HepG2 (cell line): ENCODE data around the gene CCDC88B. TPM values are rescaled to one million over a fixed set of nuclear protein-coding genes. Genes with fewer than 3 reads are reported as not detected.

ENCODE experiments used
- AGO1 ChIP-seq: fragments of 200-400 bp; formaldehyde crosslinking; IDR thresholded peaks from 2 replicates; pipeline ENCODE4 v1.6.1; 2017; ENCODE audit warnings: mild to moderate bottlenecking, low read depth, low read length, moderate library complexity; ENCODE audit not compliant: poor library complexity, severe bottlenecking
- ARHGAP35 ChIP-seq: sonication (generic); formaldehyde crosslinking; IDR thresholded peaks from 2 replicates; pipeline ENCODE4 v1.9.0; 2022; ENCODE audit warnings: mild to moderate bottlenecking, inconsistent platforms, moderate library complexity, missing genetic modification reagents, borderline replicate concordance
- ARNTL ChIP-seq: sonication (generic); formaldehyde crosslinking; IDR thresholded peaks from 2 replicates; pipeline ENCODE4 v1.4.0; 2020; ENCODE audit warnings: mild to moderate bottlenecking, missing genetic modification reagents
- DPF2 ChIP-seq: sonication (generic); formaldehyde crosslinking; IDR thresholded peaks from 2 replicates; pipeline ENCODE4 v1.4.0; 2020; ENCODE audit warnings: mild to moderate bottlenecking, low read depth, missing genetic modification reagents, borderline replicate concordance
- ELF3 ChIP-seq: IDR thresholded peaks from 2 replicates; pipeline ENCODE4 v1.6.1; 2016; ENCODE audit warnings: missing genetic modification reagents, missing compliant biosample characterization
- HOMEZ ChIP-seq: IDR thresholded peaks from 2 replicates; pipeline ENCODE4 v1.6.1; 2016; ENCODE audit warnings: low read depth
- MAF1 ChIP-seq: sonication (generic); formaldehyde crosslinking; IDR thresholded peaks from 2 replicates; pipeline ENCODE4 v1.5.0; 2020; ENCODE audit warnings: missing genetic modification reagents, borderline replicate concordance
- MTF1 ChIP-seq: sonication (generic); formaldehyde crosslinking; IDR thresholded peaks from 2 replicates; pipeline ENCODE4 v1.5.0; 2020; ENCODE audit warnings: missing genetic modification reagents
- SMYD3 ChIP-seq: sonication (generic); formaldehyde crosslinking; IDR thresholded peaks from 2 replicates; pipeline ENCODE4 v1.8.1; 2023; ENCODE audit warnings: mild to moderate bottlenecking, missing genetic modification reagents
- SOX13 ChIP-seq, 3 experiments: fragments of 450-650 bp in 1 of 3; sonication (generic) in 1 of 3; formaldehyde crosslinking in 1 of 3; IDR thresholded peaks in 2 of 3; conservative IDR thresholded peaks in 1 of 3; 2 replicates each; pipeline versions ENCODE4 v1.5.0 to v1.6.1; 2016 to 2020; ENCODE audit warnings: antibody characterized with exemption in 1 of 3, mild to moderate bottlenecking in 1 of 3, missing compliant biosample characterization in 1 of 3, missing genetic modification reagents in 1 of 3, moderate library complexity in 1 of 3
- SRY ChIP-seq: sonication (generic); formaldehyde crosslinking; IDR thresholded peaks from 2 replicates; pipeline ENCODE4 v1.8.0; 2022; ENCODE audit warnings: mild to moderate bottlenecking, missing genetic modification reagents
- XRCC5 ChIP-seq: fragments of 200-400 bp; formaldehyde crosslinking; optimal IDR thresholded peaks from 2 replicates; pipeline ENCODE3; 2017; ENCODE audit warnings: mild to moderate bottlenecking, low read length
- ZNF18 ChIP-seq: sonication (generic); formaldehyde crosslinking; IDR thresholded peaks from 2 replicates; pipeline ENCODE4 v1.8.0; 2022; ENCODE audit warnings: mild to moderate bottlenecking, missing genetic modification reagents; ENCODE audit not compliant: insufficient replicate concordance
- ZNF296 ChIP-seq: sonication (generic); formaldehyde crosslinking; conservative IDR thresholded peaks from 2 replicates; pipeline ENCODE4 v1.5.0; 2020; ENCODE audit warnings: mild to moderate bottlenecking, missing genetic modification reagents
- ZNF34 ChIP-seq: sonication (generic); formaldehyde crosslinking; IDR thresholded peaks from 2 replicates; pipeline ENCODE4 v1.4.0; 2020; ENCODE audit warnings: mild to moderate bottlenecking, missing genetic modification reagents, borderline replicate concordance
- ZNF546 ChIP-seq: sonication (generic); formaldehyde crosslinking; conservative IDR thresholded peaks from 2 replicates; pipeline ENCODE4 v1.8.1; 2023; ENCODE audit warnings: mild to moderate bottlenecking, missing genetic modification reagents
- ZNF547 ChIP-seq: sonication (generic); formaldehyde crosslinking; IDR thresholded peaks from 2 replicates; pipeline ENCODE4 v1.5.1; 2020; ENCODE audit warnings: mild to moderate bottlenecking, missing genetic modification reagents
- ZNF558 ChIP-seq: sonication (generic); formaldehyde crosslinking; IDR thresholded peaks from 2 replicates; pipeline ENCODE4 v1.9.0; 2022; ENCODE audit warnings: mild to moderate bottlenecking, missing genetic modification reagents, borderline replicate concordance
- ZNF607 ChIP-seq: sonication (generic); formaldehyde crosslinking; IDR thresholded peaks from 2 replicates; pipeline ENCODE4 v1.5.1; 2020; ENCODE audit warnings: missing genetic modification reagents, mild to moderate bottlenecking, borderline replicate concordance
- polyA plus RNA-seq, 8 experiments: library from polyadenylated mRNA; depleted of rRNA in 3 of 8; stranded (reverse) in 7 of 8; unstranded in 1 of 8; fragments of >200 nt; fragmentation: Illumina TruSeq in 4 of 8; extraction: Trizol in 4 of 8; gene quantifications; 2 replicates each; pipeline versions ENCODE4 v1.2.1 to v1.2.3, GENCODE V29; 2011 to 2016; ENCODE audit warnings: low read depth in 4 of 8, missing spikeins in 1 of 8, mixed read lengths in 1 of 8; ENCODE audit not compliant: insufficient read depth in 1 of 8
- total RNA-seq, 5 experiments: library from RNA; depleted of rRNA; stranded (reverse); fragments of >200 nt; fragmentation: Illumina TruSeq; extraction: Trizol; gene quantifications; 2 replicates each; pipeline ENCODE4 v1.2.3, GENCODE V29; 2016; ENCODE audit warnings: low read depth in 1 of 5
- TF ChIP-seq, protein P1 (sequence below): sonication (generic); formaldehyde crosslinking; IDR thresholded peaks from 2 replicates; pipeline ENCODE4 v1.5.1; 2020; ENCODE audit warnings: mild to moderate bottlenecking, missing genetic modification reagents, borderline replicate concordance
- TF ChIP-seq, protein P2 (sequence below): sonication (generic); formaldehyde crosslinking; IDR thresholded peaks from 2 replicates; pipeline ENCODE4 v1.5.0; 2020; ENCODE audit warnings: mild to moderate bottlenecking, missing genetic modification reagents, borderline replicate concordance

Gene CCDC88B
- total and polyA plus RNA-seq, 2 of the 13 experiments (the other 11 are each of a cell fraction or from before 2014, with no cell fraction given), result 3.6 to 4.8 TPM

DNA sequence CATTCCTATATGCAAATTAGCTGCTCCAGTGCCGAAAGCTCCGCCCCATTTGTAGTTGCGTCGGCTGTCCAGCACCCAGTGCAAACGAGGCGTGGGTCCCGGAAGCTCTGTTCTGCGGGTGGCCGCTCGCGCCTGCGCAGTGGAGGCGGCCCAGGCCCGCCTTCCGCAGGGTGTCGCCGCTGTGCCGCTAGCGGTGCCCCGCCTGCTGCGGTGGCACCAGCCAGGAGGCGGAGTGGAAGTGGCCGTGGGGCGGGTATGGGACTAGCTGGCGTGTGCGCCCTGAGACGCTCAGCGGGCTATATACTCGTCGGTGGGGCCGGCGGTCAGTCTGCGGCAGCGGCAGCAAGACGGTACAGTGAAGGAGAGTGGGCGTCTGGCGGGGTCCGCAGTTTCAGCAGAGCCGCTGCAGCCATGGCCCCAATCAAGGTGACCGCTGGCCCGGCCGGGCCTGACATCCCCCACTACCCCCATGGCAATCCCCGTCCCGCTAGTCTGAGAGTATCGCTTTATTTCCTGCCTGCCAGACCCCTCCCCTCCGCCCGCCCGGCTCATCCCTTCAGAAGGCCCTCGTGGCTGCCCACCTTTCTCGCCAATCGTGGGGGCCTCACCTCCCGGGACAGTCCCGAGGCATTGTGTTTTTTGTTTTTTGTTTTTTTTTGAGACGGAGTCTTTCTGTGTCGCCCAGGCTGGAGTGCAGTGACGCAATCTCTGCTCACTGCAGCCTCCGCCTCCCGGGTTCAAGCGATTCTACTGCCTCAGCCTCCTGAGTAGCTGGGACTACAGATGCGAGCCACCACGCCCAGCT, 21.8 kb upstream of the CCDC88B start, which contains the start of gene PRDX5 (continued):
- TF ChIP-seq ARNTL (CRISPR knock-in tag) (no peak), SRY (CRISPR knock-in tag) (peak; percentile 73; the same call in 1 of the 2 replicates), ARHGAP35 (peak; percentile 35; the same call in 1 of the 2 replicates), SMYD3 (CRISPR knock-in tag) (no peak), SOX13 (IDR thresholded peaks at IDR 0.05) (no peak), SOX13 (CRISPR knock-in tag; conservative IDR thresholded peaks at IDR 0.05 in 1 of 2, IDR thresholded peaks at IDR 0.05 in 1 of 2) (no peak), ZNF18 (peak; percentile 46), ZNF34 (CRISPR knock-in tag) (peak; percentile 88; the same call in 1 of the 2 replicates), HOMEZ (CRISPR knock-in tag) (no peak), XRCC5 (peak; percentile 26), ZNF546 (CRISPR knock-in tag) (0 out of 2 replicates have a peak, but pooled peaks have one; percentile 44), ZNF558 (CRISPR knock-in tag) (peak; percentile 59; the same call in 1 of the 2 replicates), MTF1 (CRISPR knock-in tag) (peak; percentile 70; the same call in 1 of the 2 replicates), ZNF547 (CRISPR knock-in tag) (peak; percentile 72), ZNF607 (CRISPR knock-in tag) (no peak; the same call in 1 of the 2 replicates), MAF1 (CRISPR knock-in tag) (0 out of 2 replicates have a peak, but pooled peaks have one; percentile 59), DPF2 (no peak), ELF3 (CRISPR knock-in tag) (0 out of 2 replicates have a peak, but pooled peaks have one; percentile 32), ZNF296 (CRISPR knock-in tag) (no peak), AGO1 (no peak)
- TF ChIP-seq, protein P1, sequence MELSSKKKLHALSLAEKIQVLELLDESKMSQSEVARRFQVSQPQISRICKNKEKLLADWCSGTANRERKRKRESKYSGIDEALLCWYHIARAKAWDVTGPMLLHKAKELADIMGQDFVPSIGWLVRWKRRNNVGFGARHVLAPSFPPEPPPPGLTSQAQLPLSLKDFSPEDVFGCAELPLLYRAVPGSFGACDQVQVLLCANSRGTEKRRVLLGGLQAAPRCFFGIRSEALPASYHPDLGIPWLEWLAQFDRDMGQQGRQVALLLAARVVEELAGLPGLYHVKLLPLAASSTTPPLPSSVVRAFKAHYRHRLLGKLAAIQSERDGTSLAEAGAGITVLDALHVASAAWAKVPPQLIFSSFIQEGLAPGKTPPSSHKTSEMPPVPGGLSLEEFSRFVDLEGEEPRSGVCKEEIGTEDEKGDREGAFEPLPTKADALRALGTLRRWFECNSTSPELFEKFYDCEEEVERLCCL, result no peak
- TF ChIP-seq, protein P2, sequence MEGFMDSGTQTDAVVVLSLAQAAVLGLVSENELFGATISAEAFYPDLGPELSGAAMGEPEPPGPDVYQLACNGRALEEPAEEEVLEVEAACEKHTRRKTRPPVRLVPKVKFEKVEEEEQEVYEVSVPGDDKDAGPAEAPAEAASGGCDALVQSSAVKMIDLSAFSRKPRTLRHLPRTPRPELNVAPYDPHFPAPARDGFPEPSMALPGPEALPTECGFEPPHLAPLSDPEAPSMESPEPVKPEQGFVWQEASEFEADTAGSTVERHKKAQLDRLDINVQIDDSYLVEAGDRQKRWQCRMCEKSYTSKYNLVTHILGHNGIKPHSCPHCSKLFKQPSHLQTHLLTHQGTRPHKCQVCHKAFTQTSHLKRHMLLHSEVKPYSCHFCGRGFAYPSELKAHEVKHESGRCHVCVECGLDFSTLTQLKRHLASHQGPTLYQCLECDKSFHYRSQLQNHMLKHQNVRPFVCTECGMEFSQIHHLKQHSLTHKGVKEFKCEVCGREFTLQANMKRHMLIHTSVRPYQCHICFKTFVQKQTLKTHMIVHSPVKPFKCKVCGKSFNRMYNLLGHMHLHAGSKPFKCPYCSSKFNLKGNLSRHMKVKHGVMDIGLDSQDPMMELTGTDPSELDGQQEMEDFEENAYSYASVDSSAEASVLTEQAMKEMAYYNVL (CRISPR knock-in tag), result 0 out of 2 replicates have a peak, but pooled peaks have one; percentile 35
